HG02885 (cell line): ENCODE data around the gene PADI4.

Source experiments
- ATAC-seq: cut with Tn5 transposase; IDR thresholded peaks from one replicate; pipeline ENCODE4 v1.9.1; 2021; ENCODE audit warnings: mild to moderate bottlenecking; ENCODE audit not compliant: unreplicated experiment, poor library complexity

The PADI4 gene

GRCh38 chr1:17281775-17282181, 26.2 kb upstream of the PADI4 start:
- ATAC-seq: no peak

GRCh38 chr1:17282836-17283235, 25.2 kb upstream of the PADI4 start:
- no peak for ATAC-seq

- no peak for ATAC-seq
Observed at GRCh38 chr1:17286646-17287045, 21.4 kb upstream of the PADI4 start.

- no peak for ATAC-seq
Observed at GRCh38 chr1:17287130-17287776, 20.7 kb upstream of the PADI4 start.

DNA sequence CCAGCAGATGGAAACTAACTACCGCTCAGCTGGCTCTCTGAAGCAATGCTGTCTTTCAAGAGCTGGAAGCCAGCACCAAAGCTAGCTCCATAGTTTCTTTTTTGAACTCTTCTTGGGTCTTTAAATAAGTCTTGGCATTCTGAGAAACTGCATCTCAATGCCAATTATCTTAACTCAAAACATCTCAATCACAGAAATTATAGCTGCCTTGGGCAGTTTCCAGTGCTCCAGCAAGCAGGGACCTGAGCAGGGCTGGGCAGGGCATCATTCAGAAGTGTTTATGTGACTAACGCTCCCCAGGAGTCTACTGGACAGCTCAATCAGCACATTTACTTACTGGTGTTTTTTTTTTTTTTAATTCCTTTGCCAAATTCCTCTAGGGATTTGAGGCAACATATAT, 18.3 kb upstream of the PADI4 start:
- ATAC-seq: no peak

DNA sequence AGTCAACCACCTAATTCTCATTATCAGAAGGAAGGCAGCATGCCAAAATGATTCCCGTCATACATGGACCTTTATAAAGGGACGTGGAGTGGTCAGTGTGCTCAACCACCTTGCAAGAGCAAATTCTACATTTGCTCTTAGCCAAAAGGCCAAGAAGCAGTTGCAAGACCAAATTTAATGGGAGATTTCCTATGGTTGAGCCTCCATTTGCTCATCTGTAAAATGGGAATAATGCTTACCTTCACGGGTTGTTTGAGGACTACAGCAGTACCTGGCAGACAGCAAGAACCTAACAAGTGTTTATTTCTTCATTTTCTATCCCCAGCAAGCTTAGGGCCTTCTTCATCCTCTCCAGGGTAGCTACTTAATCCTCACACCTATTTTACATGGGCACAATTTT, 17.4 kb upstream of the PADI4 start:
- ATAC-seq: no peak

GRCh38 chr1:17292299-17293160, 15.5 kb upstream of the PADI4 start:
- ATAC-seq: no peak

DNA sequence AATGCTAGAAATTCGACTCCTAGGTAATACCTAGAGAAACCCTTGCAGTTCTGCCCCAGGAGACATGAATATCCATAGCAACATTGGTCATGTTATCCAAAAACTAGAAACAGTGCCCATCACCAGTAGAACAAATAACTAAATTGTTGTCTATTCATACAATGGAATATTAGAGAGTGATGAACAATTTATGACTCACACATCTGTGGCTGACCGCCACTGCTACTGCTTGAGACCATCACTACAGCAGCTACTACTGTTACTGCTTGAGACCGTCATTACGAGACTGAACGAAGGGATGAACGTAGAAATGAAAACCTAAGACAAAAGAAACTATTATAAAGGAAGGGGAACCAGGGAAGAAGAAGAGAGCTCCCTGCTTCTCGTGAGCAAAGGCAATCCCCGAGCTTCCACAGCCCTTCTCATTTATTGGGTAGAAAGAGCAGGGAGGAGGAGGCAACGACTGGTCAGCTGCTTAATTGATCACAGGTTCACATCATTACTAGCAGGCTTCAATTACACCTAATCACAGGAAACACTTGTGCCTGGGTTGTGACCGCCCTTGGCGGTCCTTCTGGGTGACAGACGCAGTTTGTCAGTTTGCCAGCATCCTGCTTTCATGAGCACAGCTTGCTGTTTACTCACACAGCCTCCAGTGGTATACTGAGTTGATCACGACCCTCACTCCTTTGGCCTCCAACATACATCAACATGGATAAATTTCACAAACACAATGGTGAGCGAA, 14.1 kb upstream of the PADI4 start:
- ATAC-seq: no peak

- ATAC-seq: no peak
Observed at GRCh38 chr1:17295292-17295691, 12.7 kb upstream of the PADI4 start.

DNA sequence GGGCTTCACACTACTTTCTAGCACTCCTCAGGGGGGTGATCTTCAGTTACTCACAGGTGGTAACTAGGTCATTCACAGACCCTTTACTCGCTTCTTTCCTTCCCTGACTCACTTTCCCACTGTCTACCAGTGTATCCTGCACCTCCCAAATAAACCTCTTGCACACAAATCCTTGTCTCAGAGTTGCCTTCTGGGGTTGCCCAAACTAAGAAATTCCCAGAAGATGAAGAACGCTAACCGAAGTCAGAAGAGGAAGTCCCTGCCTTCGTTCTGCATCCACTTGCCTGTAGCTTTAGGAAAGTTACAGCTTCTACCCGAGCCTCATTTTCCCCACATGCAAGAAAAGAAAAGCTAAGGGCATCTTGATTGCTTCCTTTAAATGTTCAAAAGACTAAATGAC, 11.9 kb upstream of the PADI4 start:
- ATAC-seq: no peak

- no peak for ATAC-seq
Observed at GRCh38 chr1:17297991-17298390, 10.0 kb upstream of the PADI4 start.

- ATAC-seq: no peak
Observed at GRCh38 chr1:17301767-17302166, 6.2 kb upstream of the PADI4 start.

DNA sequence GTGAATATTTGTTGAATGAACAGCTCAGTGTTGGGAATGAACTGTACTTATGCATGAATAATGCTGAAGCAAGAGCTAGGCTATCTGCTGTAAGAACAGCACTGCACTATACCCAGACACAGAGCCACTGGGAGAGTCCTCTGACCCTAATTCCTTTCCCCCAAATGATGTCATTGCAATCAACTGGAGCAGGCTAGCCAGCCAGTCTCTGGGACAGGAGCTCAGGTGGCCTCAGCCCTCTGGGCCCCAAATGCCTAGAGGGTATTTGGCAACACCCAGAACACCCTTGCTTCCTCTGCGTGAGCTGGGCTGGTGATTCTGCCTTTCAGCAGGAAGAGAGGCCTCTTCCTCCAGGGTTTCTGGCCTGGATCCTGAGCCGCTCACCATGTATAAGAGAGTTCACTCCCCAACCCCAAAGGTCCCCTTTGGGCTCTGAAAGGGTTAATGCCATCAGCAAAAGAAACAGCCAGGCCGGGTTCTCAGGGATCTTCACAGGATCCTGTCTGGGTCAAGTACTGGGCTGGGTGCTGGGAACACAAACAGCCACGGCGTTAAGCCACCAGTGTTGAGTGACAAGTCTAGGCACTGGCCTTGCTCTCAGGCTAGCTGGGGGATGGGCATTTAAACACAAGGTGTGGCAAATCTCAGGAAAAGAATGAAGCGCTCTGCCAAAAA, 3.7 kb upstream of the PADI4 start:
- ATAC-seq: no peak

GRCh38 chr1:17304826-17305175, 3.2 kb upstream of the PADI4 start:
- ATAC-seq: no peak

DNA sequence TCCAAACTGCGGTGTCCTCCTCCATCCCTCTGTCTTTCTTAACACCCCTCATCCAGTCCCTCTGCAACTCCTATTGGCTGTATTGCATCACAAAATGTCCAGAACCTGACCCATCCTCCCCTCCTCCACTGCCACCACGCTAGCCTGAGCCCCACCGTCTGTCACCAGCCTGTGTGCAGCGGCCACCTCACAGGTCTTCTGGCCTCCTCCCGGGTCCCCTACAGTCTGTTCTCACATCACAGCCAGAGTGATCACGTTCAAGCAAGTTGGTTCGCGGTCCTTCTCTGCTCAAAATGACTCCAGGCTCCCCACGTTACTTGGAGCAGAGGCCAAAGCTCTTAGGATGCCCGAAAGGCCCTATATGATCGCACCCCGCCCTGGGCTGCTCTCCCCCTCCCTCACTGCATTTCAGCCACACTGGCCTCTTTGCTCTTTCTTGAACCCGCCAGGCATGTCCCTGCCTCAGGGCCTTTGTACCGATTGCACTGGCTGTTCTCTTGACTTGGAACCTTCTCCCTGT, 2.4 kb upstream of the PADI4 start:
- ATAC-seq: no peak

GRCh38 chr1:17306407-17306806, 1.6 kb upstream of the PADI4 start:
- ATAC-seq: no peak

DNA sequence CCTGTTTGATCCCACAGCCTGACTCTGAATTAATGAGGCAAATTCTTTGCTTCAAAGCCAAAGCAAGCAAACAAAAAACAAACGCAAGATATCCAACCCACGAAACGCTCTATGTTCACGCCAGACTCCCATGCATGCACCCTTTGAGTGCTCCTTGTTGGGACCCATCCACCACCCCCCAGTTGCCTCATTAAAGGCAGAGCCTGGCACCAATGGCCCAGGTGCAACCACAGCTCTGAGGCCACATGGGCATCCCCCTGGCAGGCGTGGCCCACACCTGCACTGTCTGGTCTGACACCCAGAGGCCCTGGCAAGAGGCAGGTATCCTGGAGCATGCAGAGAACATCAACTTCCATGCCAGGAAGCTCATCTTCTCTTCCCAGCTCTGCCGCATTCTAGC, 1.1 kb upstream of the PADI4 start:
- no peak for ATAC-seq

DNA sequence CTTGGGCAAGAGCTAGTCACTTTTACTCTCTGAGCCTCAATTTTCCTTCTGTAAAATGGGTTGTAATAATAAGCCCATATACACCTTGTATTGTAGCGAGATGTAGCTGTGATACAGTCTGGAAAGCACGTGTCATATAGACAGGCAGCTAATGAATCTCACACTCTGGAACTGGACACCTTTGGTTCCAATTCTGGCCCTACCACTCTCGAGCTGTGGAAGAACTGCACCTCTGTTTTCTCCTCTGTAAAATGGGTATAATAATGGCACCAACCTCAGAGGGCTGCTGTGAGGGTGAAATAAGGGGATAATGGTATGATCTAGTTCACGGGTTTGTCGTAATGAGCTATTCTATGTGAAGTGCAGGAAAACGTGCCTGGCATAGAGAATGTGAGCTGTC, 668 bp upstream of the PADI4 start:
- no peak for ATAC-seq

DNA sequence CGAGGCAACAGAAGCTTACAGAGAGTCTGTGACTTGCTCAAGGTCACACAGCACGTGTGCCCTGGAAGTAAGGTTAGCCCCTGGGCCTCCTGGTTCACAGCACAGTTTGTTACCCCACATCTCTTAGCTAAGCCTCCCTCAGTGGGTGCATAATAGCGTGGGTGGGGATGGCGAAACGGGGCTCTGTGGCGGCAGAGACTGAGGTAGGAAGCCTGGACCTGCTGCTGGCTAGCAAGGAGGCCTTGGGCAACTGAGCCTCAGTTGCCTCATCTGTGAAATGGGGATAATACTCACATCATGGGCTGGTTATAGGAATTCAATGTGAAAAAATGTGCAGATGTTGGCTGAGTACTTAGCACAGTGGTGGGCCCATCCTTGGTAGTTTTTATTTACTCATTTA, 596 bp downstream of the PADI4 start:
- ATAC-seq: no peak

- ATAC-seq: no peak
Observed at GRCh38 chr1:17309426-17310067, 1.6 kb downstream of the PADI4 start.
